ENCODE data around the gene ARCN1. TPM values are rescaled to one million over a fixed set of nuclear protein-coding genes. Genes with fewer than 3 reads are reported as not detected.

The ARCN1 gene
- total RNA-seq, 1 experiment from 2014 or later, result 156 TPM

- DNase-seq (ENCODE audit: low read depth), result no peak
These were observed 48.4 kb downstream of the ARCN1 start for GRCh38 chr11:118620529-118621070.

- peak; percentile 85 for DNase-seq (ENCODE audit: low read depth)
These were observed 49.0 kb downstream of the ARCN1 start for GRCh38 chr11:118621071-118621783.

DNA sequence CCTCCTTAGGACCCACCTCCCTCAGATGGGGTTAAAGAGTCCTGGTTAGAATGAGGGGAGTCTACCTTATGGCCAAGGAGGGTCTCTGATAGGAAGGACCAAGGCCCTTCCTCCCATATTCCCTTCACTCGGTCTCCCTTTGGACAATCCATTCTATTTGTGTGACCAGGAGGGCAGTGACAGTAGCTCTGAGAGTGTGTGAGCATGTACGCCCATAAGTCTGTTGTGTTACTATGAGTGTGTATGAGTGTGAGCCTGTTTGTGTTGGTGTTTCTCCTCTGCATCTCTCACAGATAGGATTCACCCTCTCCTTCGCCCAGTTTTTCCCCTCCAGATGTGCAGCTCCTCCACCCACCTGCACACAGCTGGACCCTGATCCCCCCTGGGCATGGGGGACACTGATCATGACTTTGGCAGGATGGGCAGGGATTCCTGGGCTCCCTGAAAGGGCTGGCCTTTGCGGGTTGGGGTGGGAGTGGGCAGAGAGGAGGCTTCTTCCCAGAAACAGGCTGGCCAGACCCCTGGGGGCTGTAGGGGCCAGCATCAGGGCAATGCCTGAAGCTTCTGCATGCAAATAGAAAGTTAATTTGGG lies 49.7 kb downstream of the ARCN1 start:
- DNase-seq (ENCODE audit: low read depth), result no peak

- peak; percentile 92 for DNase-seq (ENCODE audit: low read depth)
These were observed 50.4 kb downstream of the ARCN1 start for GRCh38 chr11:118622376-118623268.

DNA sequence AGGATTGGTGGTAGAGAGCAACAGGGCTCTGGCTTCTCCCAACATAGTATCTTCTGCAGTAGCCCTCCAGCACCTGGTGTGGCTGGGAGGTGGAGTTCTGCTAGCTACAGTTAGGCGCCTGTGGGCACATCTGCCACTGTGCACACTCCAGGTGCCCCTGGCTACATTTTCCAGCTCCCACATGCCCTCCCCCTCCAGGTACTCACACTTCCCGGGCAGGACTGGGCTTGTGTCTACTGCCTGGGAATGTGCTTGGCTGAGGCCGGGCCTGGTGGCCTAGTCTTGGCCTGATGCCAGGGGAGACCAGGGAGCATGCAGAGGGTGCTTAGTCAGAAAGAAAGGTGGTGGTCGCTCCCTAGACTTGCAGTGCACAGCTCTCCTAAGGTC lies 51.1 kb downstream of the ARCN1 start:
- DNase-seq (ENCODE audit: low read depth), result peak; percentile 26

DNA sequence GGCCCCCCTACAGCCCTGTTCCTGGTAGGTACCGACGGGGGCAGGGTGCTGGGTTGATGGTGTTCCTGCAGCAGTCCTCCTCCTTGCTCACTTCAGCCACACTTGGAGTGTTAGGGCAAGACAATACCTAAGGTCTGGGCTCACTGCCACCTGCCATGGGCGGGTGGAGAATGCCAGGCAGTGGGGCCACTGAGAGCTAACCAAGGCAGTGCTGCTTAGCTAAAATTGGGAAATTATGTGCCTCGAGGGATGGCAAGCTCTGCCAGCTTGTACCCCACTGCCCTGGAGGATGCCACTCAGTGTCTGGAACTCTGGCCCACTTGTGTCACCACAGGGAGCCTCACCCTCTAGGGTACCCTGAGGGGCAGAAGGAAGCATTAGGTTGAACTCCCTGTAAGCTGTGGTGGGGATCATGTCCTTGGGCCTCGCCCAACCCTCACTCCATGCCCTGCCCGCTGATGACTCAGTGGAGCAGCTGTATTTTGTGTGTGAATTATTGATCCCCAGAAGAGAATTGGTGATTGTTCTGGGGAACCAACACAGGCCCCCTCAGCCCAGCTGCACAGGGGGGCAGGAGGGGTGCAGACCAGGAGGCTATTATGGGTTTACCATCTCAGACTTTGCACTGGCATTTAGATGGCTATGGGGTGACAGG lies 53.0 kb downstream of the ARCN1 start:
- DNase-seq (ENCODE audit: low read depth), result peak; percentile 28

- DNase-seq (ENCODE audit: low read depth), result no peak
These were observed 53.8 kb downstream of the ARCN1 start for GRCh38 chr11:118625976-118626375.

GRCh38 chr11:118627566-118627965 lies 55.4 kb downstream of the ARCN1 start:
- no peak for DNase-seq (ENCODE audit: low read depth)

DNA sequence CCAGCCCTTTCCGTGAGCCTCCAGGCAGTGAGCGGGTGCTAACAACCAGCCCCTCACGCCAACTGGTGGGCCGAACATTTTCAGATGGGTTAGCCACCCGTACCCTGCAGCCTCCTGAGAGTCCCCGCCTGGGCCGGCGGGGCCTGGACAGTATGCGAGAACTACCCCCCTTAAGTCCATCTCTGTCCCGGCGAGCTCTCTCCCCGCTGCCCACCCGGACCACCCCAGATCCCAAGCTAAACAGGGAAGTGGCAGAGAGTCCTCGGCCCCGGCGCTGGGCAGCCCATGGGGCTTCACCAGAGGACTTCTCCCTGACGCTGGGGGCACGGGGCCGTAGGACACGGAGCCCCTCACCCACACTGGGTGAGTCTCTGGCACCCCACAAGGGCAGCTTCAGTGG lies 55.8 kb downstream of the ARCN1 start:
- no peak for DNase-seq (ENCODE audit: low read depth)

- DNase-seq (ENCODE audit: low read depth), result no peak
These were observed 56.2 kb downstream of the ARCN1 start for GRCh38 chr11:118628432-118628831.

DNA sequence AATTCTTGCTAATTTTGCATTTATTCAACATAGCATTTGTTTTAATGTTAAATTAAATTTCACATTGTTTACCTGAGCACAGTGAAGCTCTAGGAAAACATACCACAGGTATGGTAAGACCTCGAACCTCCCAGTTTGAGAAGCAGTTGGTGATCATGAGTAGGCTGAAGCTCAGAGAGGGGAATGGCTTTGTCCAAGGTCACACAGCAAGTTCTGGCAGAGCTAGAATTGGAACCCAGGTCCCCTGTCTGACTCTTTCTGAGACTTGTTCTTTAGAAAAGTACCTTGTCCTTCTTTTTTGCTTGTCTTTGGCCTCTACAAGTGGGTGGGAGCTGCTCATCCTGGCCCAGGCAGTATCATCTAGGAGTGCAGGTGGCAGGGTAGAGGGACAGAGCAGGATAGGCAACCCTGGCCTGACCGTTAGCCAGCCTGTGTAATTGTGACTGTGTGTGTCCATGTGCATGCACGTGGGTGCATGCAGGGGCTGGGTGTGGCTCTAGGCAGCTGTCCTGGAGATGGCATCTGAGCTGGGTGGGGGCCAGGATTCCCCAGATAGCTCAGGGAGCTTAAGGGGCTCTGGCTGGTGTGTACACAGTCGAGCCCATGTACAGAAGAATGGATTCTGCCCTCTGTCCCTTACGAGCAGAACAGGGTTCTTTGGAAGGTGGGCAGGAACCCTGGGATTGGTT lies 56.8 kb downstream of the ARCN1 start:
- DNase-seq (ENCODE audit: low read depth), result peak; percentile 28

GRCh38 chr11:118629761-118630661 lies 57.8 kb downstream of the ARCN1 start:
- DNase-seq (ENCODE audit: low read depth), result no peak

DNA sequence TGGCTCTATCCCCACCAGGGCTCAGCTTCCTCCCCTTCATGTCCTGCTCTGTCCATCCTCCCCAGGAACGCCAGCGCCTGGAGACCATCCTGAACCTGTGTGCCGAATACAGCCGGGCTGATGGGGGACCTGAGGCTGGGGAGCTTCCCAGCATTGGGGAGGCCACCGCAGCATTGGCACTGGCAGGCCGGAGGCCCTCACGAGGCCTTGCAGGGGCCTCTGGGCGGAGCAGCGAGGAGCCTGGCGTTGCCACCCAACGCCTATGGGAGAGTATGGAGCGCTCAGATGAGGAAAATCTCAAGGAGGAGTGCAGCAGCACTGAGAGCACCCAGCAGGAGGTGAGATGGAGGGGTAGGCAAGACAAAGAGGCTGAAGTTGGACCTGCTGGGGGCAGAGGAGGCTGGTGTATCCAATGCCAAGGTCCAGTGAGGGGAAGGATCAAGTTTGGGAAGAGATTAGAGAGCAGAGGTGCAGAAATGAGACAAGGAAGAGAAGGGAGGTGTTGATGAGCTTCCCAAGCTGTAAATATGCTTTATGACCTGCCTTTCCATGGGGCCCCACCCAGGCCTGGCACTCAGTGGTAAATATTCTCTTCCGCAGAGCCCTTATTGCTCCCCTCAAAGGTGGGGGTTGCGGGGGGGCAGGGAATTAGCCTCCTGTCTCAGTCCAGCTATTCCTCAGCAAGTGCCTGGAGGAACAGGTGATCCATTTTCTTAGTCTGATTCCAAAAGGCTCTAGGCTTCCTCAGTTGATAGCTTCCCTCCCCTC lies 59.1 kb downstream of the ARCN1 start:
- no peak for DNase-seq (ENCODE audit: low read depth)

- no peak for DNase-seq (ENCODE audit: low read depth)
These were observed 60.5 kb downstream of the ARCN1 start for GRCh38 chr11:118632577-118633318.

GRCh38 chr11:118633319-118633690 lies 61.1 kb downstream of the ARCN1 start:
- DNase-seq (ENCODE audit: low read depth), result no peak

DNA sequence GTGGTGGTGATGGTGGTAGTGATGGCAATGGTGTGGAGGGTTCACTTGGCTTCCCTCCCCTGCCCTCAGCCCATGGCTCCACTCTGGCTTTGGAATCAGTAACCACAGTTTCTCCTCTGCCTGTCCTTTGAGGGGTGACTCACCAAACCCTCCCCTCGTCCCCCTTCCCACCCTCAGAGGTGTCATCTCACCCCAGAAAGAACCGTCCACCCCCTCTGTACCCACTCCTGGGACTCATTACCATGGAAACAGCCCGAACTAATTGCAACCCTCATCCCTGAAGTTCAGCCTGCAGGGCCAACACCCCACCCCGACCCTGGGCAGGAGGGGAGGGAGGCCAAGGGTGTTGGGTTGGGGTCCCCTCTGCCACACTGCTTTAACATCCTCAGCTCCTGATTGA lies 61.8 kb downstream of the ARCN1 start:
- peak; percentile 78 for DNase-seq (ENCODE audit: low read depth)

DNA sequence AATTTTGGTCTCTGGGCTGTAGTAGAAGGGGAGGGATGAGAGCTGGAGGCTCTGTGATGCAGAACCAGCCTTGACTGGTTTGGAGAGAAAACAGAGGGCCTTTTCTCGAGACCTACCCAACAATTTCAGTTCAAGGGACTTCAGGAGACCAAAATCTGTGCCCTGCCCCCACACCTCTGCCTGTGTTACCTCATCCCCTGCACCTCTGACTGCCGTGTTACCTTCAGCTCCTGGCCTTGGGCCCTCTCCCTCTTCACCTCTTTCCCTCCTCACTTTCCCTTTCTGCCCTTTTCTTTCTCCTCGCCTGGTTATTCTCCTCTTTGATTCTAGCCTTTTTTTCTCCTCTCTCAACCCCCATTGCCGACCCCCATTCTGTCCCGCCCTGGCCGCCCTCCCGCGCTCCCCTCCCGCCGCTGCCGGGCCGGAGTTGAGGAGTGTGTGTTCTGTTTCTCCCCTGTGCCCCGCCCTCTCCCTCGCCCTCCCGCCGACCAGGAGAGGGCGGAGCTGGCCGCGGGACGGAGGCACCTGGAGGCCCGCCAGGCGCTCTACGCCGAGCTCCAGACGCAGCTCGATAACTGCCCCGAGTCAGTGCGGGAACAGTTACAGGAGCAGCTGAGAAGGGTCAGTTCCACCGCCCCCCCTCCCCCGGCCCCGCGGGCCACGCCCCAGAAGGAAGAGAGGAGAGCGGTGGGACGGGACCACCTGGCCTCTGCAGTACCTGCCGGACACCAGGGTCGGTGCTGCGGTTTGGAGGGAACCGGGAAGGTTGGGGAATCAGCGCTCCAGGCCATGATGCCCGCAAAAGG lies 62.4 kb downstream of the ARCN1 start:
- DNase-seq (ENCODE audit: low read depth), result no peak

DNA sequence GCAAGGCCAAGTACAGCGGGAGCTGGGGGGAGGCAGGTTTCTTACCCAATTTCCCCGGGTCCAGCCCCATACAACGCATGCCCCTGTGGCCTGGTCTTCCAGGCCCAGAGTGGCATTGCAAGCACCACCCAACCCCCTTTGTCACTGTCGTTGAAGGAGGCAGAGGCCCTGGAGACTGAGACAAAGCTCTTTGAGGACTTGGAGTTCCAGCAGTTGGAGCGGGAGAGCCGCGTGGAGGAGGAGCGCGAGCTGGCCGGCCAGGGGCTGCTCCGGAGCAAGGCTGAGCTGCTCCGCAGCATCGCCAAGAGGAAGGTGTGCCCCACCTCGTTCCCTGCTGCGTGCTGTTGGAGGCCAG lies 63.0 kb downstream of the ARCN1 start:
- no peak for DNase-seq (ENCODE audit: low read depth)

Measured in LHCN-M2 (cell line).